Myocyte (in vitro differentiated cells): ENCODE data around the gene IFRD1. TPM values are rescaled to one million over a fixed set of nuclear protein-coding genes. Genes with fewer than 3 reads are reported as not detected.

Experiments used
- DNase-seq: peaks from one replicate; pipeline ENCODE4 v3.0.0-alpha.2; 2012; ENCODE audit warnings: low read depth
- total RNA-seq: library from RNA; depleted of rRNA; stranded (reverse); fragments of >200 nt; gene quantifications from 2 replicates; pipeline ENCODE4 v1.2.3, GENCODE V29; 2014

IFRD1 gene
- total RNA-seq, 1 donor from 2014 or later: 90.7 TPM

- DNase-seq: no peak
These were observed 37.4 kb downstream of the IFRD1 start for GRCh38 chr7:112487457-112488263.

- no peak for DNase-seq
These were observed 37.9 kb downstream of the IFRD1 start for GRCh38 chr7:112488264-112488552.

GRCh38 chr7:112492186-112492585 lies 41.9 kb downstream of the IFRD1 start:
- DNase-seq: no peak

- no peak for DNase-seq
These were observed 44.4 kb downstream of the IFRD1 start for GRCh38 chr7:112494656-112495055.

GRCh38 chr7:112495156-112495788 lies 45.0 kb downstream of the IFRD1 start:
- no peak for DNase-seq

GRCh38 chr7:112495810-112496462 lies 45.7 kb downstream of the IFRD1 start:
- peak; percentile 74 for DNase-seq

GRCh38 chr7:112497481-112497880 lies 47.2 kb downstream of the IFRD1 start:
- DNase-seq: no peak

GRCh38 chr7:112500619-112501018 lies 50.4 kb downstream of the IFRD1 start:
- no peak for DNase-seq

GRCh38 chr7:112501801-112502503 lies 51.7 kb downstream of the IFRD1 start:
- DNase-seq: no peak

- no peak for DNase-seq
These were observed 52.4 kb downstream of the IFRD1 start for GRCh38 chr7:112502700-112503099.

- DNase-seq: no peak
These were observed 53.2 kb downstream of the IFRD1 start for GRCh38 chr7:112503361-112503972.

GRCh38 chr7:112504093-112504695 lies 53.9 kb downstream of the IFRD1 start:
- no peak for DNase-seq

- no peak for DNase-seq
These were observed 55.2 kb downstream of the IFRD1 start for GRCh38 chr7:112505495-112505894.

- DNase-seq: no peak
These were observed 58.1 kb downstream of the IFRD1 start for GRCh38 chr7:112508404-112508803.

- peak; percentile 47 for DNase-seq
These were observed 59.1 kb downstream of the IFRD1 start for GRCh38 chr7:112509402-112509801.

GRCh38 chr7:112510001-112510742 lies 59.9 kb downstream of the IFRD1 start:
- DNase-seq: peak; percentile 86

- DNase-seq: no peak
These were observed 60.5 kb downstream of the IFRD1 start for GRCh38 chr7:112510743-112511110.

GRCh38 chr7:112511451-112512202 lies 61.4 kb downstream of the IFRD1 start:
- DNase-seq: peak; percentile 81

GRCh38 chr7:112512451-112513210 lies 62.4 kb downstream of the IFRD1 start:
- no peak for DNase-seq
